ENCODE data around the gene EXOSC5. TPM values are rescaled to one million over a fixed set of nuclear protein-coding genes. Genes with fewer than 3 reads are reported as not detected.
A peak's percentile ranks its signal among the peaks of the same experiment; 100 is the strongest.

EXOSC5 gene
- total and polyA plus RNA-seq, 2 of the 13 experiments (the other 11 are each of a cell fraction or from before 2014, with no cell fraction given), result 24.1 to 26.5 TPM

DNA sequence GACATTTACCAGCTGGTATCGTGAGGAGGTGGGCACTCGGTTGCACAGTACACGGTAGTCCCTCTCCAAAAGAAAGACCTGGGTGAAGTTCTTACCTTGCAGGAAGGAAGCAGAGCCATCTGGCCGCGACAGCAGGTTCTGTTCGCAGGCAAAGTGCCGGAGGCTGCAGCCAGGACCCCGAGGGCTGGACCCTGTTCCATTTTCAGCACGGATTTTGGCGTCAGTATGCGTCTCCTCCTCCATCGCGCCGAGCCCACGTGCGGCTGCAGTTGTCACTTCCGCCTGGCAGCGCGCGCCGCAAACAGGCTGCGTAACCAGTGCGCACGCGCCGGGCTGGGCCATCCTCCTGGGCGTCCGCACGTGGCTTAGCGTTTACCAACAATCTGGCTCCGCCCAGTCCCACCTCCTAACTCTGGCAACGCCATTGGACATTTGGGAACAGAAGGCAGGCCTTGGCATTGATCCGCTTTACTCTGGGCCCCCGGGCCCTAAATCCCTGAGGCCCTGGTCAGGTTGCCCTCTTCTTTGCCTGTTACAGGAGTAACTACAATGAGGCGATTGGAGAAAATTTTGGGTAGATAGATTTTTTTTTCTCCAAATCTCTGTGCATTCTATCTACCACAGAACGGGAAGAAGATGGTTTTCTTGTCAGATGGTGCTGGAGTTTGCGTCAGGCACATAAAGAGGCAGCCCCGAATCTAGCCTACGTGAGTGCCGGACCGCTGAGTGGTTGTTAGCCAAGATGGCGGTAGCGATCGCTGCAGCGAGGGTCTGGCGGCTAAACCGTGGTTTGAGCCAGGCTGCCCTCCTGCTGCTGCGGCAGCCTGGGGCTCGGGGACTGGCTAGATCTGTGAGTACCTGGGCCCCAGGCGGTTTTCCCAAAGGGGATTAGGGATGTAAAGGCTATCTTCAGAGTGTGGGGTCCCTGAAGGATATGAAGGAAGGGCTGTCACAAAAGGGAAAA lies at the start of gene EXOSC5, which contains the start of gene BCKDHA (continued):
- no peak for TF ChIP-seq ZNF354B (CRISPR knock-in tag; IDR thresholded peaks at IDR 0.05)
- TF ChIP-seq ERF (CRISPR knock-in tag; IDR thresholded peaks at IDR 0.05), result peak; percentile 78
- no peak for TF ChIP-seq PHF5A (CRISPR knock-in tag; IDR thresholded peaks at IDR 0.05; ENCODE audit: low read depth, unreplicated experiment)
- no peak for TF ChIP-seq IRX3 (CRISPR knock-in tag; IDR thresholded peaks at IDR 0.05; ENCODE audit: borderline replicate concordance, low read depth)
- TF ChIP-seq CBX5 (CRISPR knock-in tag; IDR thresholded peaks at IDR 0.05; ENCODE audit: borderline replicate concordance), result no peak
- TF ChIP-seq GABPB1 (CRISPR knock-in tag; IDR thresholded peaks at IDR 0.05), result peak; percentile 97
- TF ChIP-seq ZNF577 (CRISPR knock-in tag; IDR thresholded peaks at IDR 0.05; ENCODE audit: borderline replicate concordance, low read depth), result no peak
- TF ChIP-seq ZNF430 (CRISPR knock-in tag; IDR thresholded peaks at IDR 0.05), result no peak

DNA sequence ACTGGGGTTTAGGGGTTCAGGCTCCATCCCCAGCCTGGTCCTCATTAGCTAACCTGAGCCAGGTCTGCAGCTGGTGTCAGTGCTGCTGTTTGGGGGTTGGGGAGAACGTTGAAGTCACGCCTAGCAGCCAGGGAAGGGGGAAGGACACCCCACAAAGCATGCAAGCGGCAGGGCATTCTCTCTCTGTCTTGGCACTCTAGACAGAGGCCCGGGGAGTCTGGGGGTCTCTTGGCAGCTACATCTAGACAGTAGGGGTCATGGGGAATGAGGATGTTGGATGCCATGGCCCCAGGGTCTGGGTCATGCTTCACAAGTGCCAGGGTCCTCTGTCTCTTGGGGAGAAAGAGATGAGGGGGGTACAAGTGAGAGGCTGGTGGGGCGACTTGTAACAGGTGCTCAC lies 48.4 kb upstream of the EXOSC5 start:
- Histone ChIP-seq H3K27me3 (ENCODE audit: control insufficient read depth in 1 of 2, insufficient read depth in 2 of 2, low read length in 2 of 2) (peaks cover 0 to 4% of the 10 kb centered on the region in 2 experiments; a peak in 1 of 5 replicates), H3K4me1 (ENCODE audit: insufficient read depth, low read length) (peaks cover 30% of the 10 kb centered on the region), H3K9ac (ENCODE audit: insufficient read depth, low read depth, low read length) (no peak overlapping the region), H3K4me2 (ENCODE audit: low read depth, low read length) (no peak overlapping the region), H3K79me2 (ENCODE audit: insufficient read depth, low read length) (no peaks in the 10 kb centered on the region), H4K20me1 (ENCODE audit: insufficient read depth, low read length) (no peaks in the 10 kb centered on the region), H3K27ac (ENCODE audit: extremely low read length, insufficient read depth, low read length) (no peak overlapping the region), H3K36me3 (replicated peaks in 1 of 2; ENCODE audit: control insufficient read depth in 1 of 2, insufficient read depth in 2 of 2, low read length in 2 of 2) (no peaks in the 10 kb centered on the region), H3K9me3 (ENCODE audit: low read length) (no peaks in the 10 kb centered on the region), H3K4me3 (replicated peaks in 1 of 3; ENCODE audit: insufficient read depth in 1 of 3, low read depth in 2 of 3, low read length in 3 of 3) (no peak overlapping the region), H2AFZ (ENCODE audit: low read length) (no peak overlapping the region)
- TF ChIP-seq ZNF101 (CRISPR knock-in tag; IDR thresholded peaks at IDR 0.05; ENCODE audit: borderline replicate concordance, low read depth) (no peak), ZFP90 (CRISPR knock-in tag; IDR thresholded peaks at IDR 0.05; ENCODE audit: borderline replicate concordance) (no peak), ZBTB42 (CRISPR knock-in tag; IDR thresholded peaks at IDR 0.05) (no peak), NR2C2 (CRISPR knock-in tag; IDR thresholded peaks at IDR 0.05; ENCODE audit: borderline replicate concordance) (no peak), KLF15 (CRISPR knock-in tag; IDR thresholded peaks at IDR 0.05; ENCODE audit: borderline replicate concordance) (no peak), ZNF556 (CRISPR knock-in tag; IDR thresholded peaks at IDR 0.05; ENCODE audit: borderline replicate concordance) (no peak), PITX1 (CRISPR knock-in tag; IDR thresholded peaks at IDR 0.05) (no peak), FLYWCH1 (CRISPR knock-in tag; IDR thresholded peaks at IDR 0.05) (no peak), NR0B2 (CRISPR knock-in tag; IDR thresholded peaks at IDR 0.05) (no peak), ZNF224 (CRISPR knock-in tag; IDR thresholded peaks at IDR 0.05) (no peak), RFX5 (IDR thresholded peaks at IDR 0.05; ENCODE audit: low read depth, low read length) (no peak), ZNF430 (CRISPR knock-in tag; IDR thresholded peaks at IDR 0.05) (no peak), TGIF2 (CRISPR knock-in tag; IDR thresholded peaks at IDR 0.05) (no peak)
- TF ChIP-seq, protein P1, sequence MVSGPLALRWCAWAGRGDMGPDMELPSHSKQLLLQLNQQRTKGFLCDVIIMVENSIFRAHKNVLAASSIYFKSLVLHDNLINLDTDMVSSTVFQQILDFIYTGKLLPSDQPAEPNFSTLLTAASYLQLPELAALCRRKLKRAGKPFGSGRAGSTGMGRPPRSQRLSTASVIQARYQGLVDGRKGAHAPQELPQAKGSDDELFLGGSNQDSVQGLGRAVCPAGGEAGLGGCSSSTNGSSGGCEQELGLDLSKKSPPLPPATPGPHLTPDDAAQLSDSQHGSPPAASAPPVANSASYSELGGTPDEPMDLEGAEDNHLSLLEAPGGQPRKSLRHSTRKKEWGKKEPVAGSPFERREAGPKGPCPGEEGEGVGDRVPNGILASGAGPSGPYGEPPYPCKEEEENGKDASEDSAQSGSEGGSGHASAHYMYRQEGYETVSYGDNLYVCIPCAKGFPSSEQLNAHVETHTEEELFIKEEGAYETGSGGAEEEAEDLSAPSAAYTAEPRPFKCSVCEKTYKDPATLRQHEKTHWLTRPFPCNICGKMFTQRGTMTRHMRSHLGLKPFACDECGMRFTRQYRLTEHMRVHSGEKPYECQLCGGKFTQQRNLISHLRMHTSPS (CRISPR knock-in tag; IDR thresholded peaks at IDR 0.05; ENCODE audit: low read depth), result no peak
- intact Hi-C loops (cut with micrococcal nuclease; ENCODE audit: unreplicated experiment), result no loop called here
- BruUV-seq (replicated peaks), result no TSS peak
- POLR2A ChIA-PET, result no interaction called here
- CTCF ChIA-PET (ENCODE audit: low intra/inter-chr PET ratio, low total read pairs), result no interaction called here
- no peak for ATAC-seq
- DNase-seq (ENCODE audit: low spot score), result no peak
- FAIRE-seq, result no peak
- WGBS (ENCODE audit: low lambda C conversion rate), result 38% methylated on average over 5 of the region's 5 CpGs
- in situ Hi-C loops (cut with HindIII; ENCODE audit: extremely low pct_ligation_motif_present, low pct_unique_long_range_greater_than_20kb), result no loop called here
